COLO668 (cell line): ENCODE measurements around the gene KRTAP2-4.

ENCODE experiments used
- DNase-seq: peaks from one replicate; lab custom pipeline; 2025; ENCODE audit not compliant: unreplicated experiment; lab: John Stamatoyannopoulos, UW

The KRTAP2-4 gene

DNA sequence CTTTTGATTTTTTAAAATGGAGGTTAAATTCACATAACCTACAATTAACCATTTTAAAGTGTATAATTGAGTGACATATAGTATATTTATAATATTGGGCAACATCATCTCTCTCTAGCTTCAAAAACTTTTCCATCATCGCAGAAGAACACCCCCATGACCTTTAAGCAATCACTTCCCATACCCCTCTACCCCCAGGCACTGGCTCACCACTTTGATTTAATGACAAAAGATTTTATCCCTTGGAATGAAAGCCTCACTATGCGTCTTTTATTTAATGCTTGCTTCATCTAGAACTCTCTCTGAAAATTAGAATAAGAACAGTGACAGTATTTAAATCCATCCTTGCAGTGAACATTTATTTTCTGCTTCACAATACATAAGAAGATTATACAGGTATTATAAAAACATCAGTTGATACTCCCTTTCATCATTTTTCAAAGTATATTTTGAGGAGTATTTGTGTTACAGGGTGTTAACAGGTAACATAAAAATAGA lies 27.8 kb downstream of the KRTAP2-4 start:
- DNase-seq = no peak

DNA sequence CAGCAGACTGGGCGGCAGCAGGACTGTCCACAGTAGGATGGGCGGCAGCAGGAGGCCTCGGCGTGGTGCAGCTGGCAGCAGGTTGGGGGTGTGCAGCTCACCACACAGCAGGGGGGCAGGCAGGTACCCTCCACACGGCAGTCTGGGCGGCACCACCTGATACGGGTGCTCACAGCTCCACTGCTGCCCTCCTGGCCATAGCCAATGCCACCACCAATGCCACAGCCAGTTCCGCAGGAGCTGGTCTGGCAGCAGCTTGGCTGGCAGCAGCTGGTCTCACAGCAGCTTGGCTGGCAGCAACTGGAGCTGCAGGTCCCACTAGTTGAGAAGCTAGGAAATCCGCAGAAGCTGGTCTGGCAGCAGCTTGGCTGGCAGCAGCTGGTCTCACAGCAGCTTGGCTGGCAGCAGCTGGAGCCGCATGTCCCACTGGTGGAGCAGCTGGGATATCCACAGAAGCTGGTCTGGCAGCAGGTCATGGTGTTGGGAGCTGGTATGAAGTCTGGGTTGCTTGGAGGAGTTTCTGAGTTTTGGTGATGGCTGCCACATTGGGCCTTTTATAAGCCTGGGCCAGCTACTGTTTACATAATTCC lies 31.2 kb downstream of the KRTAP2-4 start, which contains the start of gene KRTAP1-3:
Gene KRTAP1-3 (minus strand): TSS at position 529 of the 590 bp plus-strand sequence. CDS start 53 bp downstream, at position 476.
- DNase-seq = peak; percentile 8

DNA sequence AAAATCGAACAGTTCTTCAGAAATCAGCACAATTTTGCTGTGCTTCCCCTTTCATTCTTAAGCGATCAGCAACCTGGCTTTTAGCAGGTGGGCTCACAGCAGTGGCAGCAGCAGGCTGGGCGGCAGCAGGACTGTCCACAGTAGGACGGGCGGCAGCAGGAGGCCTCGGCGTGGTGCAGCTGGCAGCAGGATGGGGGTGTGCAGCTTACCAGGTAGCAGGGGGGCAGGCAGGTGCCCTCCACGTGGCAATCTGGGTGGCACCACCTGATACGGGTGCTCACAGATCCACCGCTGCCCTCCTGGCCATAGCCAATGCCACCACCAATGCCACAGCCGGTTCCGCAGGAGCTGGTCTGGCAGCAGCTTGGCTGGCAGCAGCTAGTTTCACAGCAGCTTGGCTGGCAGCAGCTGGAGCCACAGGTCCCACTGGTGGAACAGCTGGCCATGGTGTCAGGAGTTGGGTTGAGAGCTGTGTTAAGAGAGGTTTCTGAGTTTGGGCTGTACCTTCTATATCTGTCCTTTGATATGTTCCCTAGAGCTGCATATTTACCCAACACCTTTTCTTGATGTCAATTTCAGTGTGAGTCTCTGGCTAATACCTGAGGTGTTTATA lies 35.9 kb downstream of the KRTAP2-4 start, which contains the start of gene KRTAP1-4:
Gene KRTAP1-4 (minus strand): TSS at position 563 of the 613 bp plus-strand sequence. CDS start 117 bp downstream, at position 446.
- DNase-seq = no peak

DNA sequence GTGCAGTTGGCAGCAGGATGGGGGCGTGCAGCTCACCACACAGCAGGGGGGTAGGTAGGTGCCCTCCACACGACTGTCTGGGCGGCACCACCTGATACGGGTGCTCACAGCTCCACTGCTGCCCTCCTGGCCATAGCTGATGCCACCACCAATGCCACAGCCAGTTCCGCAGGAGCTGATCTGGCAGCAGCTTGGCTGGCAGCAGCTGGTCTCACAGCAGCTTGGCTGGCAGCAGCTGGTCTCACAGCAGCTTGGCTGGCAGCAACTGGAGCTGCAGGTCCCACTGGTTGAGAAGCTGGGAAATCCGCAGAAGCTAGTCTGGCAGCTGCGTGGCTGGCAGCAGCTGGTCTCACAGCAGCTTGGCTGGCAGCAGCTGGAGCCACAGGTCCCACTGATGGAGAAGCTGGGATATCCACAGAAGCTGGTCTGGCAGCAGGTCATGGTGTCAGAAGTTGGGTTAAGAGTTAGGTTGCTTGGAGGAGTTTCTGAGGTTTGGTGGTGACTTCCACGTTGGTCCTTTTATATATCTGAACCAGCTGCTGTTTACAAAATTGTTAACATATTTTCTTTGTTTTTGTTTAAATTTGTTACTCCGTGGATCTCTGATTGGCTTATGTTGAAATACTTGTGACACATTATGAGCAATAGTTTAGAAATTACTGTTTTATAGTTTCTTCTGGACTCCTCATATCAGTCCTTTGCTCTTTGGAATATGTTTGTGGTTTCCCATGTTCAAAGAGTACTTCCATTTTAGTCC lies 38.8 kb downstream of the KRTAP2-4 start, which contains the start of gene KRTAP1-5:
Gene KRTAP1-5 (minus strand): TSS at position 494 of the 757 bp plus-strand sequence. CDS start 53 bp downstream, at position 441.
- DNase-seq = peak; percentile 5

DNA sequence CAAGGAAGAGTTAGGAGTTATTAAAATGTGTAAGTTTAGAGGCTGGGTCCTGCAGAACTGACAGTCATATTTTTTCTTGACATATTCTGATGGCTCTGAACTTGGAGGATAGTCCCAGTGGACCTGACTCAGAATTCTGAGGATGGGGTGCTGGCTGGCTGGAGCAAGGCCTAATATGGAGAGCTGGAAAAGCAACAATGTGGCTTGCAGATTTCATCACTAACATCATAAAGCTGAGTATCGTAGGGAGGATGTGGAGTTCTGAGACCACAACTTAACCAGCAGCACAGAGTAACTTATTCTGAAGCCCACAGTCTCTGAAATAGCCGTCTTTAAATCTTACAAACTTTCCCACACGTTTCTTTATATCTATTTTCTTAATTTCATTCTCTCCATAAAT lies 41.0 kb downstream of the KRTAP2-4 start:
- no peak for DNase-seq

DNA sequence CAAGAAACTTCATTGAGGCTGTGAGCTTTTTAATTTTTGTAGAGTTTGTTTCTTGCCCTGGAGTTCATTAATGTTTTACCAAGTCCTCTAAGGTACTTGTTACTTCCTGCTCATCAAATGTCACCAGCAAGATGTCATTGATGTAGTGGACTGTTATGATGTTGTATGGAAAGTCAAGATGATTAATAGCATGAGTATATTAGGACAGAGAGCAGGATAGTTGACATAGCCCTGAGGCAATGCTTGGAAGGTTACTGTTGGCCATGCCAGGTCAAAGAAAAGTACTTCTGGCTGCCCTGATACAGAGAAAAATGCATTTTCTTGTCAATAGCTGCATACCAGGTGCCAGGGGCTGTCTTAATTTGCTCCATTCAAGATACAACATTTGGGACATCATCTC lies 45.3 kb downstream of the KRTAP2-4 start:
- no peak for DNase-seq

GRCh38 chr17:41019415-41019814 lies 46.3 kb downstream of the KRTAP2-4 start:
- no peak for DNase-seq

- no peak for DNase-seq
Observed at GRCh38 chr17:41018541-41018940, 47.1 kb downstream of the KRTAP2-4 start.

DNA sequence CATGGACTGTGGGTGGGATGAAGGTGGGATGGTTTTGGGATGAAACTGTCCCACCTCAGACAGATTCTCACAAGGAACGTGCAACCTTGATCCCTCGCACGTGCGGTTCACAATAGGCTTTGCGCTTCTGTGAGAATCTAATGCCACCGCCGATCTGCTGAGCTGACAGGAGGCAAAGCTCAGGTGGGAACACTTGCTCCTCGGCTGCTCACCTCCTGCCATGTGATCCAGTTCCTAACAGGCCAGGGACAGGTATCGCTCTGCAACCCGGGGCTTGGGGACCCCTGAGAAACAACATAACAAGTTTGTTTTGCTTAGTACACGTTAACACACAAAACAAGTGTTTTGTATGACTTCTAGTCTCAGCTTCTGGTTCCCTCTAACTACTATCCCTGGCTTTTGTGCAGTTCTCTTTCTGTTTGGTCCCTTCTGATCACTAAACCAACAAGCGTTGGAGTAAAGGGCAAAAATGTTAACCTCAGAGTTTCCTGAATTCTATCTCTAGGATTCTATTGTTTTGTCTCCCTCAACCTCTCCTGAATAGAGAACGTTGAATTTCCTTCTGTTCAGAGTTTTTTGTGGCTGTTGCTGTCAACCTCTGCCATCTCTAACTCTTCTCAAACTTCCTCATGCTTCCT lies 49.0 kb downstream of the KRTAP2-4 start:
- DNase-seq = no peak

GRCh38 chr17:41015454-41015853 lies 50.2 kb downstream of the KRTAP2-4 start:
- DNase-seq = no peak
